HCT116 (cell line): ENCODE data around the gene BRD4. TPM values are rescaled to one million over a fixed set of nuclear protein-coding genes. Genes with fewer than 3 reads are reported as not detected.

Experiments used
- ATAC-seq: fragments of 200-7000 bp; cut with Tn5 transposase; 2 replicates; pipeline ENCODE4 v1.9.1; 2020; ENCODE audit warnings: mild to moderate bottlenecking, moderate library complexity
- BruUV-seq: library from RNA; stranded (reverse); fragments of 400-500 nt; replicated peaks from 2 replicates; lab custom pipeline; 2021; lab: Mats Ljungman, UMichigan
- CTCF ChIA-PET: fragments of 300-600 bp; sonication (Branson Sonifier 250); formaldehyde crosslinking; loops from one replicate; lab custom pipeline; 2021; ENCODE audit warnings: antibody characterized with exemption; lab: Charles Lee
- POLR2A ChIA-PET: fragments of 300-600, 350-600 bp; sonication (Branson Sonifier 250); formaldehyde crosslinking; loops from one replicate; lab custom pipeline; 2021; ENCODE audit warnings: antibody characterized with exemption; lab: Charles Lee
- RAD21 ChIA-PET, 2 experiments: fragments of 300-600 bp; sonication (Branson Sonifier 250); formaldehyde crosslinking; loops; one replicate each; lab custom pipeline; 2023; ENCODE audit warnings: low total read pairs in 2 of 2; ENCODE audit not compliant: uncharacterized antibody in 2 of 2, unreplicated experiment in 2 of 2, low non-redundant PET in 1 of 2; lab: Charles Lee
- DNase-seq: peaks from one replicate; pipeline ENCODE4 v3.0.0-alpha.2; 2010; ENCODE audit warnings: low read depth, low spot score
- H2AFZ ChIP-seq: fragments of 200-600 bp; shearing (Covaris generic), sonication (generic); 2 replicates; pipeline ENCODE4 v1.6.1; 2017; ENCODE audit warnings: low read depth, mixed run types, mixed read lengths, antibody characterized with exemption, low read length; ENCODE audit not compliant: poor library complexity, severe bottlenecking
- H3K27ac ChIP-seq: 2 replicates; pipeline ENCODE4 v1.5.1; 2012; ENCODE audit warnings: low read depth, low read length
- H3K27me3 ChIP-seq: fragments of 200-600 bp; sonication (generic); 2 replicates; pipeline ENCODE4 v1.6.1; 2016; ENCODE audit warnings: mixed run types, low read length, mixed read lengths; ENCODE audit not compliant: insufficient read depth
- H3K36me3 ChIP-seq, 2 experiments: fragments of 200-500 bp in 1 of 2; fragments of 200-600 bp in 1 of 2; sonication (Bioruptor generic) in 1 of 2; sonication (generic) in 1 of 2; 2 replicates each; pipeline versions ENCODE4 v1.5.1 to v1.6.1; 2014 to 2016; ENCODE audit warnings: low read length in 2 of 2, inconsistent platforms in 1 of 2, mixed read lengths in 1 of 2, mixed run types in 1 of 2; ENCODE audit not compliant: insufficient read depth in 2 of 2, control insufficient read depth in 1 of 2
- H3K4me1 ChIP-seq, 2 experiments: fragments of 200-600 bp in 1 of 2; sonication (generic) in 1 of 2; 2 replicates each; pipeline versions ENCODE4 v1.5.1 to v1.6.1; 2012 to 2017; ENCODE audit warnings: low read length in 2 of 2, inconsistent platforms in 1 of 2, mild to moderate bottlenecking in 1 of 2, mixed read lengths in 1 of 2, mixed run types in 1 of 2, moderate library complexity in 1 of 2; ENCODE audit not compliant: insufficient read depth in 2 of 2, control insufficient read depth in 1 of 2
- H3K4me2 ChIP-seq: fragments of 200-600 bp; sonication (generic); 2 replicates; pipeline ENCODE4 v1.6.1; 2017; ENCODE audit warnings: mixed run types, low read length, mixed read lengths
- H3K4me3 ChIP-seq, 2 experiments: fragments of 200-600 bp in 1 of 2; sonication (generic) in 1 of 2; replicated peaks in 1 of 2; 2 replicates each; pipeline ENCODE4 v1.5.1; 2011 to 2016; ENCODE audit warnings: low read length in 2 of 2, control low read depth in 1 of 2, low read depth in 1 of 2, mild to moderate bottlenecking in 1 of 2, mixed read lengths in 1 of 2, mixed run types in 1 of 2
- H3K79me2 ChIP-seq: fragments of 200-600 bp; sonication (generic); 2 replicates; pipeline ENCODE4 v1.6.1; 2017; ENCODE audit warnings: mild to moderate bottlenecking, mixed run types, low read length, moderate library complexity, mixed read lengths; ENCODE audit not compliant: insufficient read depth
- H3K9ac ChIP-seq: fragments of 200-600 bp; sonication (generic); 2 replicates; pipeline ENCODE4 v1.6.1; 2016; ENCODE audit warnings: low read length, mixed read lengths
- H3K9me2 ChIP-seq: fragments of 200-600 bp; sonication (generic), shearing (Covaris generic); 2 replicates; pipeline ENCODE4 v1.6.1; 2017; ENCODE audit warnings: mixed run types, mild to moderate bottlenecking, moderate library complexity; ENCODE audit not compliant: insufficient read depth
- H3K9me3 ChIP-seq, 2 experiments: fragments of 200-500 bp in 1 of 2; fragments of 200-600 bp in 1 of 2; sonication (Bioruptor generic) in 1 of 2; sonication (generic) in 1 of 2; 2 replicates each; pipeline ENCODE4 v1.6.1; 2014 to 2017; ENCODE audit warnings: low read length in 2 of 2, mixed read lengths in 2 of 2, inconsistent platforms in 1 of 2, low read depth in 1 of 2, mild to moderate bottlenecking in 1 of 2, mixed run types in 1 of 2, moderate library complexity in 1 of 2; ENCODE audit not compliant: control insufficient read depth in 1 of 2, insufficient read depth in 1 of 2
- H4K20me1 ChIP-seq: fragments of 200-600 bp; sonication (generic), shearing (Covaris generic); 2 replicates; pipeline ENCODE4 v1.6.1; 2017; ENCODE audit warnings: mixed run types, mild to moderate bottlenecking, moderate library complexity; ENCODE audit not compliant: insufficient read depth
- ATF3 ChIP-seq: IDR thresholded peaks from 2 replicates; pipeline ENCODE4 v1.6.1; 2012
- ELF1 ChIP-seq: IDR thresholded peaks from 2 replicates; pipeline ENCODE4 v1.6.1; 2012; ENCODE audit warnings: low read depth, borderline replicate concordance
- EZH2 ChIP-seq: fragments of 200-600 bp; sonication (generic); IDR thresholded peaks from 2 replicates; pipeline ENCODE4 v1.6.1; 2017; ENCODE audit warnings: antibody characterized with exemption, mixed run types
- EZH2phosphoT487 ChIP-seq: fragments of 200-600 bp; IDR thresholded peaks from 2 replicates; pipeline ENCODE4 v1.6.1; 2018; ENCODE audit warnings: antibody characterized with exemption, borderline replicate concordance
- FOSL1 ChIP-seq: IDR thresholded peaks from 2 replicates; pipeline ENCODE4 v1.6.1; 2012; ENCODE audit warnings: low read depth
- SRF ChIP-seq: IDR thresholded peaks from 2 replicates; pipeline ENCODE4 v1.6.1; 2012; ENCODE audit warnings: low read depth
- TCF7L2 ChIP-seq: IDR thresholded peaks from 2 replicates; pipeline ENCODE4 v1.7.0; 2011; ENCODE audit warnings: borderline replicate concordance, inconsistent platforms; ENCODE audit not compliant: insufficient read depth, insufficient read length; ENCODE audit errors: extremely low read depth
- YY1 ChIP-seq: IDR thresholded peaks from 2 replicates; pipeline ENCODE4 v1.6.1; 2011; ENCODE audit warnings: low read length, low read depth, moderate library complexity, mild to moderate bottlenecking; ENCODE audit not compliant: insufficient replicate concordance; ENCODE audit errors: extremely low read depth
- ZFX ChIP-seq: fragments of 450-650 bp; IDR thresholded peaks from 2 replicates; pipeline ENCODE4 v1.6.1; 2017
- ZNF274 ChIP-seq: fragments of 200-500 bp; sonication (Bioruptor generic); IDR thresholded peaks from 2 replicates; pipeline ENCODE4 v1.6.1; 2014; ENCODE audit warnings: mild to moderate bottlenecking, low read depth, low read length, inconsistent platforms
- intact Hi-C: fragments of 100-400 bp; cut with micrococcal nuclease; formaldehyde crosslinking; loops from 2 replicates; pipeline ENCODE4 v1.10.0; 2022
- total RNA-seq: library from RNA; stranded (reverse); gene quantifications from one replicate; pipeline ENCODE4 v1.2.1, GENCODE V29; 2021; ENCODE audit not compliant: unreplicated experiment

BRD4 gene
- total RNA-seq, 1 experiment from 2014 or later, result 52.9 TPM

DNA sequence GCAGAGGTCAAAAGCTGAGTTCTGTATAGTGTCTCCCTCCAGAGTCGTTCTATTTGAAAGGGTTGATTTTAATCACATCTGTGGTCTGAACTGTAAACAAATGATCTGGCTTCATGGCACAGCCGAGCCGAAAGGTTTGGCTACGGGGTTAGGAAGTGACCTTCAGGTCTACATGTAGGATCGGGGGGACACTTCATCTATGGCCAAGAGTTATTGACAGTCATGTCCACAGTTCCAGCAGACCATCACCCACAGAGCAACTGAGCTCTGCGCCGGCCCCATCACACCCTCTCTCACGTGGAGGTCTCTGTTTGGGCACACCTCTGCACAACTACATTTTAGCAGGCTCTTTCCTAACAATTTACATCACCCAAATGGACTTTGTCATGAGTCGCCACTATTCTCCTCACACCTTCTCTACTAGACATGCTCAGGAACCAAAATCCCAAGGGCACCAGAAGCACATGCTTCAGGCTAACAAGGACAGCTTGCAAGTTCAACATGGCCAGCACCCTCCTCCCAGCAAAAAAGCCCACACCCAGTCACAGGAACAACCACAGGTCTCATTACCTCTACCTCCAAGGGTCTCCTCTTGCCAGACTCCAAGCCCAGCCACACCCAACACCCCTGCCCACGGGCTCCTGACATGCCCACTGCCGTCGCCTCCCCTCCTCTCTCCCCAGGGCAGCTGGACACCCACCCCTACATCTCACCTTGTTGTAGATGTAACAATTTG lies 64.0 kb downstream of the BRD4 start:
- CTCF ChIA-PET, result interaction anchor here (0.9 to 1.0 kb wide), 2 partner anchors 30 to 287 kb away, joined by 3 to 7 read pairs; no protein-coding TSS in a partner anchor
- H3K79me2 ChIP-seq, result peaks cover 71% of the 10 kb centered on the region
- H3K27me3 ChIP-seq, result no peaks in the 10 kb centered on the region
- no peak overlapping the region for H3K27ac ChIP-seq
- BruUV-seq, result no TSS peak
- TF ChIP-seq EZH2phosphoT487 (no peak), SRF (no peak), ATF3 (no peak), ZNF274 (no peak), EZH2 (no peak), ZFX (no peak), FOSL1 (no peak), YY1 (no peak), ELF1 (no peak), TCF7L2 (no peak)
- no peak overlapping the region for H3K4me2 ChIP-seq
- ATAC-seq (no peak), DNase-seq (no peak)
- H3K9me3 ChIP-seq, result no peaks in the 10 kb centered on the region
- H3K4me1 ChIP-seq, result no peaks in the 10 kb centered on the region
- no peak overlapping the region for H2AFZ ChIP-seq
- H3K4me3 ChIP-seq, result no peak overlapping the region
- no peak overlapping the region for H3K9ac ChIP-seq
- H3K36me3 ChIP-seq, result peaks cover 3 to 14% of the 10 kb centered on the region in 2 experiments; a peak in 2 of 4 replicates
- RAD21 ChIA-PET, result interaction anchor here (0.6 to 0.7 kb wide), 3 partner anchors 41 to 158 kb away, joined by 3 to 8 read pairs (median 4); no protein-coding TSS in a partner anchor
- H3K9me2 ChIP-seq, result no peaks in the 10 kb centered on the region
- no peaks in the 10 kb centered on the region for H4K20me1 ChIP-seq
- intact Hi-C loops, result loop anchor here (10.0 kb wide), 1 partner anchor 106 kb away; the partner anchor contains the start of gene AKAP8
- POLR2A ChIA-PET, result no interaction called here
